HEK293 (cell line): Measurements from ENCODE around the gene SEMA3F.

Experiments
- GLIS1 ChIP-seq: fragments of 450-650 bp; formaldehyde crosslinking; IDR thresholded peaks from 2 replicates; pipeline ENCODE4 v1.5.1; 2016; ENCODE audit warnings: missing biosample characterization, missing genetic modification characterization
- ZNF10 ChIP-seq: fragments of 450-650 bp; formaldehyde crosslinking; IDR thresholded peaks from 2 replicates; pipeline ENCODE4 v1.5.1; 2017; ENCODE audit warnings: missing biosample characterization, missing genetic modification characterization
- ZNF184 ChIP-seq: fragments of 450-650 bp; IDR thresholded peaks from 2 replicates; pipeline ENCODE4 v1.5.1; 2018; ENCODE audit warnings: missing biosample characterization, mild to moderate bottlenecking, missing genetic modification characterization
- ZNF510 ChIP-seq: fragments of 450-650 bp; formaldehyde crosslinking; IDR thresholded peaks from 2 replicates; pipeline ENCODE4 v1.5.1; 2018; ENCODE audit warnings: mild to moderate bottlenecking, missing genetic modification characterization, missing biosample characterization; ENCODE audit not compliant: insufficient replicate concordance
- ZNF521 ChIP-seq: fragments of 450-650 bp; formaldehyde crosslinking; IDR thresholded peaks from 2 replicates; pipeline ENCODE4 v1.5.1; 2017; ENCODE audit warnings: missing biosample characterization, mild to moderate bottlenecking, missing genetic modification characterization
- ZNF549 ChIP-seq: fragments of 450-650 bp; IDR thresholded peaks from 2 replicates; pipeline ENCODE4 v1.5.1; 2018; ENCODE audit warnings: missing biosample characterization, missing genetic modification characterization, mild to moderate bottlenecking, inconsistent platforms, moderate library complexity
- TF ChIP-seq, protein P1 (sequence below): fragments of 450-650 bp; formaldehyde crosslinking; IDR thresholded peaks from 2 replicates; pipeline ENCODE4 v1.5.1; 2016; ENCODE audit warnings: missing biosample characterization, missing genetic modification characterization
- TF ChIP-seq, protein P2 (sequence below): fragments of 450-650 bp; formaldehyde crosslinking; optimal IDR thresholded peaks from 2 replicates; pipeline ENCODE3; 2016; ENCODE audit warnings: missing biosample characterization, mild to moderate bottlenecking, missing genetic modification characterization
- TF ChIP-seq, protein P3 (sequence below): fragments of 450-650 bp; formaldehyde crosslinking; IDR thresholded peaks from 2 replicates; pipeline ENCODE4 v1.5.1; 2016; ENCODE audit warnings: missing biosample characterization, missing genetic modification characterization
- TF ChIP-seq, protein P4 (sequence below): fragments of 450-650 bp; formaldehyde crosslinking; IDR thresholded peaks from 2 replicates; pipeline ENCODE4 v1.5.1; 2016; ENCODE audit warnings: missing biosample characterization, missing genetic modification characterization
- TF ChIP-seq, protein P5 (sequence below): fragments of 450-650 bp; IDR thresholded peaks from 2 replicates; pipeline ENCODE4 v1.5.1; 2018; ENCODE audit warnings: missing biosample characterization, missing genetic modification characterization
- TF ChIP-seq, protein P6 (sequence below): fragments of 450-650 bp; formaldehyde crosslinking; IDR thresholded peaks from 2 replicates; pipeline ENCODE4 v1.5.1; 2016; ENCODE audit warnings: missing biosample characterization, missing genetic modification characterization

DNA sequence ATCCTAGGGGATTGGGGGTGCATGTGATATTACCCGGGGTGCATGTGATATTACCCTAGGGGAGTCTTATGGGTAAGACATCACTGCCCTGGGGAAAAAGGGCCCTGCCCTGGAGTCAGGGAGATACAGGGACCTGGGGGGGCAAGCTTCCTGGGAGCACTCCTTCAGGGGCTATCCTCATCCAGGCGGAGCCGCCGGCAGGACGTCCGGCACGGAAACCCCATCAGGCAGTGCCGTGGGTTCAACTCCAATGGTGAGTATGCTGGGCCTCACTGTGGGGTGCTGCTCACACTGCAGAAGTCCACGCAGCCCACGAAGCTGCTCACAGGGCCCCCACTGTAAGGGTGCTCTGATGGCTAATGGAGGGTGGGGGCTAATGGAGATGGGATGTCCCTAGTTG is 31.0 kb downstream of the SEMA3F start:
- TF ChIP-seq, protein P1, sequence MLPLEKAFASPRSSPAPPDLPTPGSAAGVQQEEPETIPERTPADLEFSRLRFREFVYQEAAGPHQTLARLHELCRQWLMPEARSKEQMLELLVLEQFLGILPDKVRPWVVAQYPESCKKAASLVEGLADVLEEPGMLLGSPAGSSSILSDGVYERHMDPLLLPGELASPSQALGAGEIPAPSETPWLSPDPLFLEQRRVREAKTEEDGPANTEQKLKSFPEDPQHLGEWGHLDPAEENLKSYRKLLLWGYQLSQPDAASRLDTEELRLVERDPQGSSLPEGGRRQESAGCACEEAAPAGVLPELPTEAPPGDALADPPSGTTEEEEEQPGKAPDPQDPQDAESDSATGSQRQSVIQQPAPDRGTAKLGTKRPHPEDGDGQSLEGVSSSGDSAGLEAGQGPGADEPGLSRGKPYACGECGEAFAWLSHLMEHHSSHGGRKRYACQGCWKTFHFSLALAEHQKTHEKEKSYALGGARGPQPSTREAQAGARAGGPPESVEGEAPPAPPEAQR (tag by site-specific recombination) = no peak
- no peak for TF ChIP-seq ZNF510 (tag by site-specific recombination)
- TF ChIP-seq, protein P2, sequence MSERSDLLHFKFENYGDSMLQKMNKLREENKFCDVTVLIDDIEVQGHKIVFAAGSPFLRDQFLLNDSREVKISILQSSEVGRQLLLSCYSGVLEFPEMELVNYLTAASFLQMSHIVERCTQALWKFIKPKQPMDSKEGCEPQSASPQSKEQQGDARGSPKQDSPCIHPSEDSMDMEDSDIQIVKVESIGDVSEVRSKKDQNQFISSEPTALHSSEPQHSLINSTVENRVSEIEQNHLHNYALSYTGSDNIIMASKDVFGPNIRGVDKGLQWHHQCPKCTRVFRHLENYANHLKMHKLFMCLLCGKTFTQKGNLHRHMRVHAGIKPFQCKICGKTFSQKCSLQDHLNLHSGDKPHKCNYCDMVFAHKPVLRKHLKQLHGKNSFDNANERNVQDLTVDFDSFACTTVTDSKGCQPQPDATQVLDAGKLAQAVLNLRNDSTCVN = no peak
- TF ChIP-seq, protein P3, sequence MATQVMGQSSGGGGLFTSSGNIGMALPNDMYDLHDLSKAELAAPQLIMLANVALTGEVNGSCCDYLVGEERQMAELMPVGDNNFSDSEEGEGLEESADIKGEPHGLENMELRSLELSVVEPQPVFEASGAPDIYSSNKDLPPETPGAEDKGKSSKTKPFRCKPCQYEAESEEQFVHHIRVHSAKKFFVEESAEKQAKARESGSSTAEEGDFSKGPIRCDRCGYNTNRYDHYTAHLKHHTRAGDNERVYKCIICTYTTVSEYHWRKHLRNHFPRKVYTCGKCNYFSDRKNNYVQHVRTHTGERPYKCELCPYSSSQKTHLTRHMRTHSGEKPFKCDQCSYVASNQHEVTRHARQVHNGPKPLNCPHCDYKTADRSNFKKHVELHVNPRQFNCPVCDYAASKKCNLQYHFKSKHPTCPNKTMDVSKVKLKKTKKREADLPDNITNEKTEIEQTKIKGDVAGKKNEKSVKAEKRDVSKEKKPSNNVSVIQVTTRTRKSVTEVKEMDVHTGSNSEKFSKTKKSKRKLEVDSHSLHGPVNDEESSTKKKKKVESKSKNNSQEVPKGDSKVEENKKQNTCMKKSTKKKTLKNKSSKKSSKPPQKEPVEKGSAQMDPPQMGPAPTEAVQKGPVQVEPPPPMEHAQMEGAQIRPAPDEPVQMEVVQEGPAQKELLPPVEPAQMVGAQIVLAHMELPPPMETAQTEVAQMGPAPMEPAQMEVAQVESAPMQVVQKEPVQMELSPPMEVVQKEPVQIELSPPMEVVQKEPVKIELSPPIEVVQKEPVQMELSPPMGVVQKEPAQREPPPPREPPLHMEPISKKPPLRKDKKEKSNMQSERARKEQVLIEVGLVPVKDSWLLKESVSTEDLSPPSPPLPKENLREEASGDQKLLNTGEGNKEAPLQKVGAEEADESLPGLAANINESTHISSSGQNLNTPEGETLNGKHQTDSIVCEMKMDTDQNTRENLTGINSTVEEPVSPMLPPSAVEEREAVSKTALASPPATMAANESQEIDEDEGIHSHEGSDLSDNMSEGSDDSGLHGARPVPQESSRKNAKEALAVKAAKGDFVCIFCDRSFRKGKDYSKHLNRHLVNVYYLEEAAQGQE = no peak
- TF ChIP-seq GLIS1 (tag by site-specific recombination) = no peak
- TF ChIP-seq, protein P4, sequence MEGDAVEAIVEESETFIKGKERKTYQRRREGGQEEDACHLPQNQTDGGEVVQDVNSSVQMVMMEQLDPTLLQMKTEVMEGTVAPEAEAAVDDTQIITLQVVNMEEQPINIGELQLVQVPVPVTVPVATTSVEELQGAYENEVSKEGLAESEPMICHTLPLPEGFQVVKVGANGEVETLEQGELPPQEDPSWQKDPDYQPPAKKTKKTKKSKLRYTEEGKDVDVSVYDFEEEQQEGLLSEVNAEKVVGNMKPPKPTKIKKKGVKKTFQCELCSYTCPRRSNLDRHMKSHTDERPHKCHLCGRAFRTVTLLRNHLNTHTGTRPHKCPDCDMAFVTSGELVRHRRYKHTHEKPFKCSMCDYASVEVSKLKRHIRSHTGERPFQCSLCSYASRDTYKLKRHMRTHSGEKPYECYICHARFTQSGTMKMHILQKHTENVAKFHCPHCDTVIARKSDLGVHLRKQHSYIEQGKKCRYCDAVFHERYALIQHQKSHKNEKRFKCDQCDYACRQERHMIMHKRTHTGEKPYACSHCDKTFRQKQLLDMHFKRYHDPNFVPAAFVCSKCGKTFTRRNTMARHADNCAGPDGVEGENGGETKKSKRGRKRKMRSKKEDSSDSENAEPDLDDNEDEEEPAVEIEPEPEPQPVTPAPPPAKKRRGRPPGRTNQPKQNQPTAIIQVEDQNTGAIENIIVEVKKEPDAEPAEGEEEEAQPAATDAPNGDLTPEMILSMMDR = no peak
- no peak for TF ChIP-seq ZNF10 (tag by site-specific recombination)
- TF ChIP-seq, protein P5, sequence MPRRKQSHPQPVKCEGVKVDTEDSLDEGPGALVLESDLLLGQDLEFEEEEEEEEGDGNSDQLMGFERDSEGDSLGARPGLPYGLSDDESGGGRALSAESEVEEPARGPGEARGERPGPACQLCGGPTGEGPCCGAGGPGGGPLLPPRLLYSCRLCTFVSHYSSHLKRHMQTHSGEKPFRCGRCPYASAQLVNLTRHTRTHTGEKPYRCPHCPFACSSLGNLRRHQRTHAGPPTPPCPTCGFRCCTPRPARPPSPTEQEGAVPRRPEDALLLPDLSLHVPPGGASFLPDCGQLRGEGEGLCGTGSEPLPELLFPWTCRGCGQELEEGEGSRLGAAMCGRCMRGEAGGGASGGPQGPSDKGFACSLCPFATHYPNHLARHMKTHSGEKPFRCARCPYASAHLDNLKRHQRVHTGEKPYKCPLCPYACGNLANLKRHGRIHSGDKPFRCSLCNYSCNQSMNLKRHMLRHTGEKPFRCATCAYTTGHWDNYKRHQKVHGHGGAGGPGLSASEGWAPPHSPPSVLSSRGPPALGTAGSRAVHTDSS (tag by site-specific recombination) = no peak
- no peak for TF ChIP-seq ZNF521
- TF ChIP-seq, protein P6, sequence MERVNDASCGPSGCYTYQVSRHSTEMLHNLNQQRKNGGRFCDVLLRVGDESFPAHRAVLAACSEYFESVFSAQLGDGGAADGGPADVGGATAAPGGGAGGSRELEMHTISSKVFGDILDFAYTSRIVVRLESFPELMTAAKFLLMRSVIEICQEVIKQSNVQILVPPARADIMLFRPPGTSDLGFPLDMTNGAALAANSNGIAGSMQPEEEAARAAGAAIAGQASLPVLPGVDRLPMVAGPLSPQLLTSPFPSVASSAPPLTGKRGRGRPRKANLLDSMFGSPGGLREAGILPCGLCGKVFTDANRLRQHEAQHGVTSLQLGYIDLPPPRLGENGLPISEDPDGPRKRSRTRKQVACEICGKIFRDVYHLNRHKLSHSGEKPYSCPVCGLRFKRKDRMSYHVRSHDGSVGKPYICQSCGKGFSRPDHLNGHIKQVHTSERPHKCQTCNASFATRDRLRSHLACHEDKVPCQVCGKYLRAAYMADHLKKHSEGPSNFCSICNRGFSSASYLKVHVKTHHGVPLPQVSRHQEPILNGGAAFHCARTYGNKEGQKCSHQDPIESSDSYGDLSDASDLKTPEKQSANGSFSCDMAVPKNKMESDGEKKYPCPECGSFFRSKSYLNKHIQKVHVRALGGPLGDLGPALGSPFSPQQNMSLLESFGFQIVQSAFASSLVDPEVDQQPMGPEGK (tag by site-specific recombination) = no peak
- no peak for TF ChIP-seq ZNF184 (tag by site-specific recombination)
- no peak for TF ChIP-seq ZNF549 (tag by site-specific recombination)
